GM18520 (cell line): Measurements from ENCODE around the gene PCDHA4.
"Not testable (repeated sequence)": the region's sequence is repeated elsewhere in the genome, so short reads cannot be mapped to it uniquely, and the experiment has no call there.

ENCODE experiments used
- ATAC-seq: cut with Tn5 transposase; IDR thresholded peaks from one replicate; pipeline ENCODE4 v1.9.1; 2021; ENCODE audit not compliant: unreplicated experiment

The PCDHA4 gene

GRCh38 chr5:140806834-140807775, at the start of gene PCDHA4:
Gene PCDHA4, plus strand, starts transcription at chr5:140807068.
- no peak for ATAC-seq

- ATAC-seq = no peak
Observed at GRCh38 chr5:140764177-140764973, 42.5 kb upstream of the PCDHA4 start.

GRCh38 chr5:140767444-140767843, 39.4 kb upstream of the PCDHA4 start:
- ATAC-seq = no peak

- no peak for ATAC-seq
Observed at GRCh38 chr5:140780512-140780911, 26.4 kb upstream of the PCDHA4 start.

GRCh38 chr5:140785905-140786686, 20.8 kb upstream of the PCDHA4 start, which contains the start of gene PCDHA1:
Gene PCDHA1, plus strand, starts transcription at chr5:140786140.
- no peak for ATAC-seq

GRCh38 chr5:140787422-140787821, 19.4 kb upstream of the PCDHA4 start:
- not testable (repeated sequence) for ATAC-seq

- not testable (repeated sequence) for ATAC-seq
Observed at GRCh38 chr5:140787849-140788504, 18.9 kb upstream of the PCDHA4 start.

DNA sequence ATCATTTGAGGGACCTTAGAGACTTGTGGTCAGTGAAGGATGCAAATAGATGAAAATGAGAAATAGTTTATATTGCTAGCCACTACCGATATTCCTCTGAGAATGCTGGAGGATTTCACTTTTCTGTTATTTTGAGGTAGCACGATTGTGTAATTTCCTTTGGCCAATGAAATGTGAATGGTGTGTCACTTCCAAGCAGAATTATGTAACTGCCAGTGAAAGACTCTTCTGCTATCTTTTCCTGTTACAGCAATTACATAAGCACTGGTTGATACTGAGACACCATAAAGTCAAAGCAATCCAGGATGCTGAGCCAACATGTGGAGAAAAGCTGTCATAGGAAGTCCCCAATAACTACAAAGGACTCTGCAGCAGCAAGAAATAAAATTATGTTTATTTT, 15.8 kb upstream of the PCDHA4 start:
- no peak for ATAC-seq

DNA sequence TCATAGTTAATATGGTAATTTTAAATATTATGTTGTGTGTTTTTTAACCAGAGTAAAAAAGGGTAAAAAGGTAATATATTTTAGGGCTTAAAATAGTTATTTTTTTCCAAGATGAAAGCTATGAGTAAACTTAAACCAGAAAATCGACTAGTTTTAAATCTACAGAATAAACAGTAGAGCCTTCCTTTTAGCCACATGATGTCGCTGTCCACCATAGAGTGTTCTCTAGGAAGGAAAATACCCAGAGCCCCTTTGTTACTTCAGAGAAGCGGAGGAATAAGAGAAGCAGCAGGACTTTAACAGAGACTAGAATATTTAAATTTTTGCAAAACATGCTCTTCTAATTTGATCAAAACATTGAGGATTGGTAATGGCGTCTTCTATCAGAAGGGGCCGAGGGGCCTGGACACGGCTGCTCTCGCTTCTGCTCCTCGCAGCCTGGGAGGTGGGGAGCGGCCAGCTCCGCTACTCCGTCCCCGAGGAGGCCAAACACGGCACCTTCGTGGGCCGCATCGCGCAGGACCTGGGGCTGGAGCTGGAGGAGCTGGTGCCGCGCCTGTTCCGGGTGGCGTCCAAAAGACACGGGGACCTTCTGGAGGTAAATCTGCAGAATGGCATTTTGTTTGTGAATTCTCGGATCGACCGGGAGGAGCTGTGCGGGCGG, 12.1 kb upstream of the PCDHA4 start, which contains the start of gene PCDHA2:
PCDHA2 (plus strand) TSS at position 258 of the 664 bp plus-strand sequence.
- ATAC-seq = no peak

DNA sequence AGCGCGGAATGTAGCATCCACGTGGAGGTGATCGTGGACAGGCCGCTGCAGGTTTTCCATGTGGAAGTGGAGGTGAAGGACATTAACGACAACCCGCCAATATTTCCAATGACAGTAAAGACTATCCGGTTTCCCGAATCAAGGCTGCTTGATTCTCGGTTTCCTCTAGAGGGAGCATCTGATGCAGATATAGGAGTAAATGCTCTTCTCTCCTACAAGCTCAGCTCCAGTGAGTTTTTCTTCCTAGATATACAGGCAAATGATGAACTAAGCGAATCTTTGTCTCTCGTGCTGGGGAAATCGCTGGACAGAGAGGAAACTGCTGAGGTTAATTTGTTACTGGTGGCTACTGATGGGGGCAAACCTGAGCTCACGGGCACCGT, 11.6 kb upstream of the PCDHA4 start:
- no peak for ATAC-seq

GRCh38 chr5:140796072-140796717, 10.7 kb upstream of the PCDHA4 start:
- not testable (repeated sequence) for ATAC-seq

DNA sequence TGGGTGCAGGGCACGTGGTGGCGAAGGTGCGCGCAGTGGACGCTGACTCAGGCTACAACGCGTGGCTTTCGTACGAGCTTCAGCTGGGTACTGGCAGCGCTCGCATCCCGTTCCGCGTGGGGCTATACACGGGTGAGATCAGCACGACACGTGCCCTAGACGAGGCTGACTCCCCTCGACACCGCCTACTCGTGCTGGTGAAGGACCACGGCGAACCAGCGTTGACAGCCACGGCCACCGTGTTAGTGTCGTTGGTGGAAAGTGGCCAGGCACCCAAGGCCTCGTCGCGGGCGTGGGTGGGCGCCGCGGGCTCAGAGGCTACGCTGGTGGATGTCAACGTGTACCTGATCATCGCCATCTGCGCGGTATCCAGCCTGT, 10.2 kb upstream of the PCDHA4 start:
- ATAC-seq = no peak

- ATAC-seq = no peak
Observed at GRCh38 chr5:140800816-140801493, 5.9 kb upstream of the PCDHA4 start, which contains the start of gene PCDHA3. Gene PCDHA3, plus strand, starts transcription at chr5:140801057.

- ATAC-seq = no peak
Observed at GRCh38 chr5:140801494-140801841, 5.4 kb upstream of the PCDHA4 start.

DNA sequence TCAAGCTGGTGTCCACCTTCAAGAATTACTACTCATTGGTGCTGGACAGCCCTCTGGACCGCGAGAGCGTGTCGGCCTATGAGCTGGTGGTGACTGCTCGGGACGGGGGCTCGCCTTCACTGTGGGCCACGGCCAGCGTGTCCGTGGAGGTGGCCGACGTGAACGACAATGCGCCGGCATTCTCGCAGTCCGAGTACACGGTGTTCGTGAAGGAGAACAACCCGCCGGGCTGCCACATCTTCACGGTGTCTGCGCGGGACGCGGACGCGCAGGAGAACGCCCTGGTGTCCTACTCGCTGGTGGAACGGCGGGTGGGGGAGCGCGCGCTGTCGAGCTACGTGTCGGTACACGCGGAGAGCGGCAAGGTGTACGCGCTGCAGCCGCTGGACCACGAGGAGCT, 4.5 kb upstream of the PCDHA4 start:
- not testable (repeated sequence) for ATAC-seq

DNA sequence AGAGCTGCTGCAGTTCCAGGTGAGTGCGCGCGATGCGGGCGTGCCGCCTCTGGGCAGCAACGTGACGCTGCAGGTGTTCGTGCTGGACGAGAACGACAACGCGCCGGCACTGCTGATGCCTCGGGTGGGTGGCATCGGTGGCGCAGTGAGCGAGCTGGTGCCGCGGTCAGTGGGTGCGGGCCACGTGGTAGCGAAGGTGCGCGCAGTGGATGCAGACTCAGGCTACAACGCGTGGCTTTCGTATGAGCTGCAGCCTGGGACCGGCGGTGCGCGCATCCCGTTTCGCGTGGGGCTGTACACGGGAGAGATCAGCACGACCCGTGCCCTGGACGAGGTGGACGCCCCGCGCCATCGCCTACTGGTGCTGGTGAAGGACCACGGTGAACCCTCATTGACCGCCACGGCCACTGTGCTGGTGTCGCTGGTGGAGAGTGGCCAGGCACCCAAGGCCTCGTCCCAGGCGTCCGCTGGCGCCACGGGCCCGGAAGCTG, 4.0 kb upstream of the PCDHA4 start:
- ATAC-seq = no peak

- not testable (repeated sequence) for ATAC-seq
Observed at GRCh38 chr5:140808241-140808888, 1.5 kb downstream of the PCDHA4 start.

- ATAC-seq = no peak
Observed at GRCh38 chr5:140808889-140809291, 2.0 kb downstream of the PCDHA4 start.
